Endodermal cell (in vitro differentiated cells): Measurements from ENCODE around the gene CADM1. TPM values are rescaled to one million over a fixed set of nuclear protein-coding genes. Genes with fewer than 3 reads are reported as not detected.

Source experiments
- DNase-seq: peaks from one replicate; pipeline ENCODE4 v3.0.0-alpha.2; 2017
- H3K27ac ChIP-seq: 2 replicates; pipeline ENCODE4 v1.5.1; 2013; ENCODE audit warnings: mild to moderate bottlenecking, low read depth, low read length, moderate library complexity
- H3K27me3 ChIP-seq: 2 replicates; pipeline ENCODE4 v1.6.1; 2013; ENCODE audit warnings: mild to moderate bottlenecking, low read length, moderate library complexity; ENCODE audit not compliant: insufficient read depth, control insufficient read depth, poor library complexity, severe bottlenecking
- H3K36me3 ChIP-seq: 2 replicates; pipeline ENCODE4 v1.7.0; 2013; ENCODE audit warnings: mild to moderate bottlenecking, low read length, moderate library complexity; ENCODE audit not compliant: control insufficient read depth, insufficient read depth
- H3K4me1 ChIP-seq: one replicate; pipeline ENCODE4 v1.7.0; 2013; ENCODE audit warnings: low read length; ENCODE audit not compliant: control insufficient read depth, insufficient read depth
- H3K4me3 ChIP-seq: 2 replicates; pipeline ENCODE4 v1.5.1; 2013; ENCODE audit warnings: mild to moderate bottlenecking, low read length, moderate library complexity
- H3K9ac ChIP-seq: 2 replicates; pipeline ENCODE4 v1.6.1; 2013; ENCODE audit warnings: mild to moderate bottlenecking, low read length, moderate library complexity; ENCODE audit not compliant: poor library complexity, severe bottlenecking; ENCODE audit errors: extremely low read depth
- H3K9me3 ChIP-seq: 2 replicates; pipeline ENCODE4 v1.6.1; 2013; ENCODE audit warnings: mild to moderate bottlenecking, low read length, moderate library complexity; ENCODE audit not compliant: control insufficient read depth
- H3K27ac Mint-ChIP-seq: 2 replicates; pipeline ENCODE4 v1.8.0; 2020; ENCODE audit warnings: mixed read lengths
- H3K27me3 Mint-ChIP-seq: 2 replicates; pipeline ENCODE4 v1.8.0; 2021; ENCODE audit warnings: mild to moderate bottlenecking, mixed read lengths; ENCODE audit not compliant: insufficient read depth
- H3K36me3 Mint-ChIP-seq: 2 replicates; pipeline ENCODE4 v1.8.0; 2020; ENCODE audit warnings: low read depth, mixed read lengths
- H3K4me1 Mint-ChIP-seq: 2 replicates; pipeline ENCODE4 v1.8.0; 2020; ENCODE audit warnings: mixed read lengths
- H3K4me3 Mint-ChIP-seq: 2 replicates; pipeline ENCODE4 v1.8.0; 2020; ENCODE audit warnings: mild to moderate bottlenecking, moderate library complexity, mixed read lengths
- H3K9me3 Mint-ChIP-seq: 2 replicates; pipeline ENCODE4 v1.8.0; 2020; ENCODE audit warnings: mild to moderate bottlenecking, mixed read lengths
- WGBS, 2 experiments: methylation state at CpG; one replicate each; pipeline versions ENCODE4 v1.1.5 to v1.1.7; 2013; ENCODE audit warnings: missing lambda C conversion rate in 2 of 2, mixed read lengths in 1 of 2; ENCODE audit not compliant: insufficient coverage in 1 of 2, insufficient read length in 1 of 2; 5-methylcytosine and 5-hydroxymethylcytosine counted together
- total RNA-seq, 2 donors: library from RNA; stranded (reverse); fragmentation: NEBNext Ultra II Directional in 1 of 2; extraction: Animal tissue kit (Norgen Biotek cat#: 25700) in 1 of 2; gene quantifications; 2 replicates in 1 of 2; 3 replicates in 1 of 2; pipeline ENCODE4 v1.2.1, GENCODE V29; 2021
- TF ChIP-seq, protein P1 (sequence below): fragments of 200-600 bp; sonication (generic); conservative IDR thresholded peaks from 2 replicates; pipeline ENCODE4 v1.5.0; 2021; ENCODE audit warnings: antibody characterized with exemption, mild to moderate bottlenecking

Gene CADM1
- total RNA-seq, 2 donors from 2014 or later: 76.3 to 88.2 TPM

DNA sequence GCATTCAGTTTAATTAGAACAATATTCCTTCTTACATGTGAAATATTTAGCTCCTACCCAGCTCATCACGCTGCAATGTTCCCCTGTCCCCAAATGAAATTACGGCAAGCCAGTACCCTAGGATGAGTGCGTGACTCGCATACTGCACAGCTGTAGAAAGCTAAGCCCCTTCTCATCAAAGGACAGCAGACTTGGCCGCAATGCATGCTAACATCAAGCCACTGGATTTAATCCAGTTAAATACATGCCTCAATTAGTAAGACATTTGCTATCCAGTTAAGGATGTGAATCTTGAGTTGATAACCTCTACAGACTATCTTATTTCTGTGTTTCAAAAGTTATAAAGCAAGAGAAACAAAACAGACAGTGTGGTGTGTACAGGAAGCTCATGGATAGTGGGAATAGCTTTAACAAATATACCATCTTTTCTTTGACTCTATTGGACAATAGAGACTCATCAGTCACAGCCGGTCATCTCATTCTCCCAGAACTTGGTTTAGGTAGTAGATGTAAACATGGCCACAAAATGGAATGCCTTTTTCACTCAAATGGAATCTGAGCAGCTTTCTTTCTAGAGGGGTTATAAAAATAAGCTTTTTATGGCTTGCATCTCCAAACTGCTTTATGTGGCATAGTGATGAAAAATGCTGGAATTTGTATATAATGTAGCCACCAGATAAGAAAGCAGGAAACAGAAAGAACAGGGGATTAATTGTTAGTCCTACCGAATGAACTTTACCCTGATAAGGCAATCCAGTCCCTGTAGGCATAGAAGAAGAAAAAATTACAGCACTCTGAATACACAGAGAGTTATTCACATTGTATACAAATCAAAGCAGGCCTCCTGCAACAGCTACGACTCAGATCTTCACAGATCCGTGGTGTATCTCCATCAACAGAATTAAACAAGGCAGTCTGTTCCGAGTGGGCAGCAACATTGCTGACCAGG, 224.1 kb downstream of the CADM1 start:
- 94 to 100% methylated on average over 7 to 10 of the region's 10 CpGs for WGBS, 2 experiments
- H3K27me3 Mint-ChIP-seq: no peaks in the 10 kb centered on the region
- no peak overlapping the region for H3K4me3 Mint-ChIP-seq

DNA sequence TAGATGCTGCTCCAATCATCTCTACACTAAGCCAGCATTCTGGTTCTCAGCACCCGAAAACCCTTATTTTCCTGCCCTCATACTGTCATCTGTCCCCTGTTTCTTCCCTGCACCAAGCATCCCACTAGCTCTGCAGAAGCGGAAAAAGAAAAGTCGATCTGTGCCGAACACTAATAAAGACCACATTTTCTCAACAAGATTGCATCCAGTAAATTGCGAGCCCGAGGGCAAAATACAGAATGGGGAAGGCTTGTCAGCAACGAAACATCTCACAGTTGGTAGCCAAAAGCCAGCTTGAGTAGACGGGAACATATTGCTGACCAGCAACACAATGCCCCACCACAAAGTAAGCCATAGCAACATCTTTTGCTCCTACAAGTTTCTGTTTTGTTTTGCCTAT, 227.4 kb downstream of the CADM1 start:
- Histone ChIP-seq H3K27ac (no peak overlapping the region), H3K36me3 (no peaks in the 10 kb centered on the region), H3K27me3 (no peaks in the 10 kb centered on the region), H3K9me3 (no peaks in the 10 kb centered on the region), H3K9ac (no peak overlapping the region), H3K4me3 (no peak overlapping the region), H3K4me1 (no peaks in the 10 kb centered on the region)
- no peaks in the 10 kb centered on the region for H3K36me3 Mint-ChIP-seq
- no peak overlapping the region for H3K27ac Mint-ChIP-seq
- TF ChIP-seq, protein P1, sequence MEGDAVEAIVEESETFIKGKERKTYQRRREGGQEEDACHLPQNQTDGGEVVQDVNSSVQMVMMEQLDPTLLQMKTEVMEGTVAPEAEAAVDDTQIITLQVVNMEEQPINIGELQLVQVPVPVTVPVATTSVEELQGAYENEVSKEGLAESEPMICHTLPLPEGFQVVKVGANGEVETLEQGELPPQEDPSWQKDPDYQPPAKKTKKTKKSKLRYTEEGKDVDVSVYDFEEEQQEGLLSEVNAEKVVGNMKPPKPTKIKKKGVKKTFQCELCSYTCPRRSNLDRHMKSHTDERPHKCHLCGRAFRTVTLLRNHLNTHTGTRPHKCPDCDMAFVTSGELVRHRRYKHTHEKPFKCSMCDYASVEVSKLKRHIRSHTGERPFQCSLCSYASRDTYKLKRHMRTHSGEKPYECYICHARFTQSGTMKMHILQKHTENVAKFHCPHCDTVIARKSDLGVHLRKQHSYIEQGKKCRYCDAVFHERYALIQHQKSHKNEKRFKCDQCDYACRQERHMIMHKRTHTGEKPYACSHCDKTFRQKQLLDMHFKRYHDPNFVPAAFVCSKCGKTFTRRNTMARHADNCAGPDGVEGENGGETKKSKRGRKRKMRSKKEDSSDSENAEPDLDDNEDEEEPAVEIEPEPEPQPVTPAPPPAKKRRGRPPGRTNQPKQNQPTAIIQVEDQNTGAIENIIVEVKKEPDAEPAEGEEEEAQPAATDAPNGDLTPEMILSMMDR: no peak
- no peaks in the 10 kb centered on the region for H3K27me3 Mint-ChIP-seq
- no peak overlapping the region for H3K4me3 Mint-ChIP-seq
- WGBS, 2 experiments: 86 to 89% methylated on average over 1 to 8 of the region's 8 CpGs
- H3K9me3 Mint-ChIP-seq: no peaks in the 10 kb centered on the region
- no peak for DNase-seq
- H3K4me1 Mint-ChIP-seq: peaks cover 15% of the 10 kb centered on the region

More for the DNA sequence above, 224.1 kb downstream of the CADM1 start:
- Histone ChIP-seq H3K4me3 (no peak overlapping the region), H3K9me3 (no peaks in the 10 kb centered on the region), H3K4me1 (no peaks in the 10 kb centered on the region), H3K9ac (no peak overlapping the region), H3K36me3 (no peaks in the 10 kb centered on the region), H3K27me3 (no peaks in the 10 kb centered on the region), H3K27ac (no peak overlapping the region)
- no peak overlapping the region for H3K27ac Mint-ChIP-seq
- no peaks in the 10 kb centered on the region for H3K9me3 Mint-ChIP-seq
- no peak for DNase-seq
- TF ChIP-seq, protein P1: no peak
- H3K4me1 Mint-ChIP-seq: peaks cover 15% of the 10 kb centered on the region
- H3K36me3 Mint-ChIP-seq: no peaks in the 10 kb centered on the region

DNA sequence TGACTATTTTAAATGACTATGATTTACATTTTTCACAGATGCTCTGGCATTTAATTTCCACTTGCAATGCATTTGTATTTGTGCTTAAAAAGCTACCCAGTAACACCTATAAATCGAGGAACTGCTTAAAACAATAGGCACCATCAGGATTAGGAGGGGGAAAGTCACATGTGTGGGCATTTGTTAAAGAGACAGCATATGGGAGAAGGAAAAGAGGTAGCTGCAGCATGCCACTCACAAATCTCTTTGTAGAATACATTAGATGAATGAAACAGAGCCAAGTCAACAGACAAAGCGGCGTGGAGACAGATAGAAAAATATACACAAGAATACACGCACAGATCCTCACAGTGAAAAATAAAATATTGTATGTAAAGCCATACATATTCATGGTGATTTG, 228.0 kb downstream of the CADM1 start:
- Histone ChIP-seq H3K36me3 (no peaks in the 10 kb centered on the region), H3K4me3 (no peak overlapping the region), H3K27ac (no peak overlapping the region), H3K9ac (no peak overlapping the region), H3K27me3 (no peaks in the 10 kb centered on the region), H3K9me3 (no peaks in the 10 kb centered on the region), H3K4me1 (no peaks in the 10 kb centered on the region)
- DNase-seq: no peak
- H3K27me3 Mint-ChIP-seq: no peaks in the 10 kb centered on the region
- no peaks in the 10 kb centered on the region for H3K9me3 Mint-ChIP-seq
- peaks cover 15% of the 10 kb centered on the region for H3K4me1 Mint-ChIP-seq
- TF ChIP-seq, protein P1: no peak
- H3K4me3 Mint-ChIP-seq: no peak overlapping the region
- H3K27ac Mint-ChIP-seq: no peak overlapping the region
- no peaks in the 10 kb centered on the region for H3K36me3 Mint-ChIP-seq
- 20 to 76% methylated on average over 1 of the region's 4 CpGs for WGBS, 2 experiments
